ENCODE measurements around the gene ZNF407. TPM values are rescaled to one million over a fixed set of nuclear protein-coding genes. Genes with fewer than 3 reads are reported as not detected.

Gene ZNF407
- total RNA-seq, 1 donor from 2014 or later, result 15.1 TPM

- Histone ChIP-seq H3K9me3 (ENCODE audit: control insufficient read depth in 3 of 3, low read length in 3 of 3) (no peaks in the 10 kb centered on the region), H3K27me3 (ENCODE audit: control insufficient read depth in 3 of 3, insufficient read depth in 3 of 3, low read length in 3 of 3) (no peaks in the 10 kb centered on the region), H3K36me3 (ENCODE audit: control insufficient read depth in 3 of 3, insufficient read depth in 3 of 3, low read length in 3 of 3) (no peaks in the 10 kb centered on the region), H3K4me3 (ENCODE audit: low read length in 3 of 3) (no peak overlapping the region), H3K4me1 (ENCODE audit: control insufficient read depth in 3 of 3, insufficient read depth in 3 of 3, low read length in 3 of 3) (no peaks in the 10 kb centered on the region), H3K27ac (ENCODE audit: low read depth, low read length) (no peak overlapping the region), H3K9ac (ENCODE audit: low read depth in 1 of 3, low read length in 3 of 3) (no peak overlapping the region)
Measured at GRCh38 chr18:75034937-75035336, 437.3 kb downstream of the ZNF407 start.

GRCh38 chr18:75035928-75036327 lies 438.3 kb downstream of the ZNF407 start:
- no peaks in the 10 kb centered on the region for H3K4me1 ChIP-seq (ENCODE audit: control insufficient read depth in 3 of 3, insufficient read depth in 3 of 3, low read length in 3 of 3)
- H3K27ac ChIP-seq (ENCODE audit: low read depth, low read length), result no peak overlapping the region
- no peak overlapping the region for H3K9ac ChIP-seq (ENCODE audit: low read depth in 1 of 3, low read length in 3 of 3)
- H3K27me3 ChIP-seq (ENCODE audit: control insufficient read depth in 3 of 3, insufficient read depth in 3 of 3, low read length in 3 of 3), result no peaks in the 10 kb centered on the region
- H3K9me3 ChIP-seq (ENCODE audit: control insufficient read depth in 3 of 3, low read length in 3 of 3), result no peaks in the 10 kb centered on the region
- no peaks in the 10 kb centered on the region for H3K36me3 ChIP-seq (ENCODE audit: control insufficient read depth in 3 of 3, insufficient read depth in 3 of 3, low read length in 3 of 3)
- no peak overlapping the region for H3K4me3 ChIP-seq (ENCODE audit: low read length in 3 of 3)

GRCh38 chr18:75036917-75037688 lies 439.4 kb downstream of the ZNF407 start:
- Histone ChIP-seq H3K36me3 (ENCODE audit: control insufficient read depth in 3 of 3, insufficient read depth in 3 of 3, low read length in 3 of 3) (no peaks in the 10 kb centered on the region), H3K27me3 (ENCODE audit: control insufficient read depth in 3 of 3, insufficient read depth in 3 of 3, low read length in 3 of 3) (no peaks in the 10 kb centered on the region), H3K9me3 (ENCODE audit: control insufficient read depth in 3 of 3, low read length in 3 of 3) (no peaks in the 10 kb centered on the region), H3K27ac (ENCODE audit: low read depth, low read length) (no peak overlapping the region), H3K4me1 (ENCODE audit: control insufficient read depth in 3 of 3, insufficient read depth in 3 of 3, low read length in 3 of 3) (no peaks in the 10 kb centered on the region), H3K9ac (ENCODE audit: low read depth in 1 of 3, low read length in 3 of 3) (no peak overlapping the region), H3K4me3 (ENCODE audit: low read length in 3 of 3) (no peak overlapping the region)

GRCh38 chr18:75037689-75037955 lies 440.0 kb downstream of the ZNF407 start:
- Histone ChIP-seq H3K4me3 (ENCODE audit: low read length in 3 of 3) (no peak overlapping the region), H3K36me3 (ENCODE audit: control insufficient read depth in 3 of 3, insufficient read depth in 3 of 3, low read length in 3 of 3) (no peaks in the 10 kb centered on the region), H3K27ac (ENCODE audit: low read depth, low read length) (no peak overlapping the region), H3K9me3 (ENCODE audit: control insufficient read depth in 3 of 3, low read length in 3 of 3) (peaks cover 0 to under 1% (median 0%) of the 10 kb centered on the region in 3 donors), H3K9ac (ENCODE audit: low read depth in 1 of 3, low read length in 3 of 3) (no peak overlapping the region), H3K27me3 (ENCODE audit: control insufficient read depth in 3 of 3, insufficient read depth in 3 of 3, low read length in 3 of 3) (no peaks in the 10 kb centered on the region), H3K4me1 (ENCODE audit: control insufficient read depth in 3 of 3, insufficient read depth in 3 of 3, low read length in 3 of 3) (no peaks in the 10 kb centered on the region)

GRCh38 chr18:75041586-75041985 lies 443.9 kb downstream of the ZNF407 start:
- no peaks in the 10 kb centered on the region for H3K4me1 ChIP-seq (ENCODE audit: control insufficient read depth in 3 of 3, insufficient read depth in 3 of 3, low read length in 3 of 3)
- H3K36me3 ChIP-seq (ENCODE audit: control insufficient read depth in 3 of 3, insufficient read depth in 3 of 3, low read length in 3 of 3), result no peaks in the 10 kb centered on the region
- no peak overlapping the region for H3K4me3 ChIP-seq (ENCODE audit: low read length in 3 of 3)
- H3K27ac ChIP-seq (ENCODE audit: low read depth, low read length), result no peak overlapping the region
- H3K27me3 ChIP-seq (ENCODE audit: control insufficient read depth in 3 of 3, insufficient read depth in 3 of 3, low read length in 3 of 3), result no peaks in the 10 kb centered on the region
- peaks cover 0 to 5% (median 0%) of the 10 kb centered on the region in 3 donors for H3K9me3 ChIP-seq (ENCODE audit: control insufficient read depth in 3 of 3, low read length in 3 of 3)
- H3K9ac ChIP-seq (ENCODE audit: low read depth in 1 of 3, low read length in 3 of 3), result no peak overlapping the region

- H3K9ac ChIP-seq (ENCODE audit: low read depth in 1 of 3, low read length in 3 of 3), result no peak overlapping the region
- H3K4me1 ChIP-seq (ENCODE audit: control insufficient read depth in 3 of 3, insufficient read depth in 3 of 3, low read length in 3 of 3), result no peaks in the 10 kb centered on the region
- no peaks in the 10 kb centered on the region for H3K36me3 ChIP-seq (ENCODE audit: control insufficient read depth in 3 of 3, insufficient read depth in 3 of 3, low read length in 3 of 3)
- peaks cover 0 to 5% (median 0%) of the 10 kb centered on the region in 3 donors for H3K9me3 ChIP-seq (ENCODE audit: control insufficient read depth in 3 of 3, low read length in 3 of 3)
- H3K27ac ChIP-seq (ENCODE audit: low read depth, low read length), result no peak overlapping the region
- no peak overlapping the region for H3K4me3 ChIP-seq (ENCODE audit: low read length in 3 of 3)
- H3K27me3 ChIP-seq (ENCODE audit: control insufficient read depth in 3 of 3, insufficient read depth in 3 of 3, low read length in 3 of 3), result no peaks in the 10 kb centered on the region
Measured at GRCh38 chr18:75043478-75043877, 445.8 kb downstream of the ZNF407 start.

GRCh38 chr18:75044296-75044695 lies 446.6 kb downstream of the ZNF407 start:
- Histone ChIP-seq H3K27me3 (ENCODE audit: control insufficient read depth in 3 of 3, insufficient read depth in 3 of 3, low read length in 3 of 3) (no peaks in the 10 kb centered on the region), H3K9me3 (ENCODE audit: control insufficient read depth in 3 of 3, low read length in 3 of 3) (peaks cover 0 to 5% (median 0%) of the 10 kb centered on the region in 3 donors), H3K4me3 (ENCODE audit: low read length in 3 of 3) (no peak overlapping the region), H3K4me1 (ENCODE audit: control insufficient read depth in 3 of 3, insufficient read depth in 3 of 3, low read length in 3 of 3) (no peaks in the 10 kb centered on the region), H3K27ac (ENCODE audit: low read depth, low read length) (no peak overlapping the region), H3K36me3 (ENCODE audit: control insufficient read depth in 3 of 3, insufficient read depth in 3 of 3, low read length in 3 of 3) (no peaks in the 10 kb centered on the region), H3K9ac (ENCODE audit: low read depth in 1 of 3, low read length in 3 of 3) (no peak overlapping the region)

GRCh38 chr18:75044791-75045190 lies 447.1 kb downstream of the ZNF407 start:
- Histone ChIP-seq H3K4me3 (ENCODE audit: low read length in 3 of 3) (no peak overlapping the region), H3K9me3 (ENCODE audit: control insufficient read depth in 3 of 3, low read length in 3 of 3) (peaks cover 0 to 5% (median 0%) of the 10 kb centered on the region in 3 donors), H3K36me3 (ENCODE audit: control insufficient read depth in 3 of 3, insufficient read depth in 3 of 3, low read length in 3 of 3) (no peaks in the 10 kb centered on the region), H3K27ac (ENCODE audit: low read depth, low read length) (no peak overlapping the region), H3K9ac (ENCODE audit: low read depth in 1 of 3, low read length in 3 of 3) (no peak overlapping the region), H3K27me3 (ENCODE audit: control insufficient read depth in 3 of 3, insufficient read depth in 3 of 3, low read length in 3 of 3) (no peaks in the 10 kb centered on the region), H3K4me1 (ENCODE audit: control insufficient read depth in 3 of 3, insufficient read depth in 3 of 3, low read length in 3 of 3) (no peaks in the 10 kb centered on the region)

GRCh38 chr18:75045272-75045671 lies 447.6 kb downstream of the ZNF407 start:
- no peak overlapping the region for H3K9ac ChIP-seq (ENCODE audit: low read depth in 1 of 3, low read length in 3 of 3)
- H3K27ac ChIP-seq (ENCODE audit: low read depth, low read length), result no peak overlapping the region
- H3K9me3 ChIP-seq (ENCODE audit: control insufficient read depth in 3 of 3, low read length in 3 of 3), result peaks cover 0 to 5% (median 0%) of the 10 kb centered on the region in 3 donors
- no peaks in the 10 kb centered on the region for H3K4me1 ChIP-seq (ENCODE audit: control insufficient read depth in 3 of 3, insufficient read depth in 3 of 3, low read length in 3 of 3)
- no peak overlapping the region for H3K4me3 ChIP-seq (ENCODE audit: low read length in 3 of 3)
- H3K27me3 ChIP-seq (ENCODE audit: control insufficient read depth in 3 of 3, insufficient read depth in 3 of 3, low read length in 3 of 3), result no peaks in the 10 kb centered on the region
- H3K36me3 ChIP-seq (ENCODE audit: control insufficient read depth in 3 of 3, insufficient read depth in 3 of 3, low read length in 3 of 3), result no peaks in the 10 kb centered on the region

- H3K9me3 ChIP-seq (ENCODE audit: control insufficient read depth in 3 of 3, low read length in 3 of 3), result peaks cover 0 to 5% (median 0%) of the 10 kb centered on the region in 3 donors
- no peaks in the 10 kb centered on the region for H3K27me3 ChIP-seq (ENCODE audit: control insufficient read depth in 3 of 3, insufficient read depth in 3 of 3, low read length in 3 of 3)
- H3K4me3 ChIP-seq (ENCODE audit: low read length in 3 of 3), result no peak overlapping the region
- H3K36me3 ChIP-seq (ENCODE audit: control insufficient read depth in 3 of 3, insufficient read depth in 3 of 3, low read length in 3 of 3), result no peaks in the 10 kb centered on the region
- H3K9ac ChIP-seq (ENCODE audit: low read depth in 1 of 3, low read length in 3 of 3), result no peak overlapping the region
- H3K4me1 ChIP-seq (ENCODE audit: control insufficient read depth in 3 of 3, insufficient read depth in 3 of 3, low read length in 3 of 3), result no peaks in the 10 kb centered on the region
- H3K27ac ChIP-seq (ENCODE audit: low read depth, low read length), result no peak overlapping the region
Measured at GRCh38 chr18:75047240-75047961, 449.7 kb downstream of the ZNF407 start.

Measured in skeletal muscle tissue (tissue), 4 donors.